EL (cell line): ENCODE data around the gene KAT8.
"Not testable (repeated sequence)": the region's sequence is repeated elsewhere in the genome, so short reads cannot be mapped to it uniquely, and the experiment has no call there.

Experiments used
- DNase-seq: peaks from one replicate; pipeline ENCODE4 v3.0.0-alpha.2; 2016

The KAT8 gene

DNA sequence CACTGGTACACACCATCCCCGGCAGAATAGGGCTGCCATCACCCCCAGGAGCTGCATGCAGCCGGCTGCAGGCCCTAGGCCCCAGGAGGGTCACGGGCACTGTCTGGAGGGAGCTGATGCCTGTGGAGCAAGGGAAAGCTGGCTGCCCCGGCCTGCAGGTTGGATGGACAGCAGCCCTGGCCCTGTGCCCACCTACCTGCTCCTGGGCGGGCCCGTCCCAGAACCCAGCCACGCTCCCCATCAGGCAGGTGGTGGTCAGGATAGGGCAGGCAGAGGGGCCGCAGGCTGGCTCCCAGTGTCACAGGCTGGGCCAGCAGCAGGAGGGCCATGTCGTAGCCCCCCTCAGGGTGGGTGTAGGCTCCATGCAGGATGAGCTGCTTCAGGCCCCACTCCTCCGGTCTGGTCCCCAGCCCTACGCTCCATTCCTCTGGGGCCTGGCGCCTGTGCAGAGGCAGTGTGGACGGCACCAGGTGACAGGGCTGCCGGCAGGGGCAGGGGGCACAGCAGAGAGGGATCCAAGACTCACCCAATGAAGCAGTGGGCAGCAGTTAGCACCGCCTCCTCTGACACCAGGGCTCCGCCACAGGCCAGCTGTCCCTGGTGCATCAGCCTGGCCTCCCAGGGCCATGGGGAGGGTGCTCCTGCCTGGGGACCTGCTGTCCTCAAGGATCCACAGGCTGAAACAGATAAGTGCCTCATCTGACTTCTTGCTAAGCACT lies 32.7 kb upstream of the KAT8 start:
- DNase-seq: no peak

DNA sequence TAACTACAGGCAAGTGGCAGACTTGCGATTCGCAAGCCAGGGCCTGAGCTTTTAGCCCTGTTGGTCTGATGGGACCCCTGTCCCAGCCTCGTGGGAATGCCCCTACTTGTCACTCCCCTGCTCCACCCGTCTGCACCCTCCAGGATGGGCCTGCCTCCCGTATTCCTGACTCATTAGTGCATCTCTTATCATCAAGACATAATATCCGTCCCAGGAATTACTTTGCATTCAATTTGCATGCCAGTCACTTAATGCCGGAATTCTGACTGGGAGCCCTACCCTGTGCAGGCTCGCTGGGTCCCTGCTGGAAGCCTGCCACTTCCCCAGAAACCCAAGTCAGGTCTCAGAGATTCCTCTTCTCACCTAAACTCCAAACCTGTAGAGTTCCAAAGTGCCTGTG lies 32.1 kb upstream of the KAT8 start:
- DNase-seq: no peak

DNA sequence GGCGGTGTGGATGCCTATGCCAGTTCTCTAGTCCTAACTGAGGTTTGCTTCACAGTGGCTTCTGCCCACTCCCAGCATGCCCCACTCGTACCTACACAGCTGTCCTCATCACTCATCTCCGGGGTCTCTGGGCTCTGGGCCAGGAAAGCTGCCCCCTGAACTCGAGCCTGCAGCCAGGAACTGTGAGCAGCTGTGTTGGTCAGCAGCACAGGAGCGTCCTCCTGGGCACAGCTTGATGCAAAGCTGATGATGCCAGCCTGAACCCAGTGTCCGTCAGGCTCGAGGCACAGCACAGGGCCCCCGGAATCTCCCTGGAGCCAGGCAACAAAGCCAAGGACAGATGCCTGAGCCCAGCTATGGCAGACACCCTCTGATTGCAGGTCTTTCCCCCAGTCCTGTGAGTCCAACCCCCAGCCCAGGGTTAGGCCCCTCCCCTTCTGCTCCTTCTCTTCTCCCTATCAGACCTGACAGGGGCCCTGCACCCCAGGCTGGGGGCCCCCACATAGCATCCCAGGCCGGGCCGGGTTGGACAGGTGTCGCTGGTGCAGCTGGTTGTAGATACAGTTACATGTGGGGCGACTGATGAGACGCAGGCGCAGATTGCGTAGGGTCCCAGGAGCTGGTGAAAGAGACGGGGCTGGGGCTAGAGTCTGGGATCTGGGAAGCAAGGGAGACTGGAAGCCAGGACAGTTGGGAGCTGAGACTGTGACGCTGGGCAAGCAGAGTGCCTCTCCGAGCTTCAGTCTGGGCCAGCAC lies 31.4 kb upstream of the KAT8 start:
- no peak for DNase-seq

DNA sequence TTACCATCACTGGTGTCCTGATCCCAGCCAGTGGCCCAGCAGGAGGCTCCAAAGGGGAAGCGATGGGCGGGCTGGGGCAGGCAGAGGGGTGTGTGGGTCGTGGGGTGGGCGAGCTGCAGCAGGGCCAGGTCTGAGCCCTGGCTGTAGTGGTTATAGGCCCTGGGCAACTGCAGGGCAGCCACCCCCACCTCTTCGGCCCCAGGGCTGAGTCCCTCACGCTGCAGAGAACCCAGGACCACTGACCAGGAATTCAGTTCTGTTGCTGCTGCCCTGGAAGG lies 30.9 kb upstream of the KAT8 start:
- no peak for DNase-seq

DNA sequence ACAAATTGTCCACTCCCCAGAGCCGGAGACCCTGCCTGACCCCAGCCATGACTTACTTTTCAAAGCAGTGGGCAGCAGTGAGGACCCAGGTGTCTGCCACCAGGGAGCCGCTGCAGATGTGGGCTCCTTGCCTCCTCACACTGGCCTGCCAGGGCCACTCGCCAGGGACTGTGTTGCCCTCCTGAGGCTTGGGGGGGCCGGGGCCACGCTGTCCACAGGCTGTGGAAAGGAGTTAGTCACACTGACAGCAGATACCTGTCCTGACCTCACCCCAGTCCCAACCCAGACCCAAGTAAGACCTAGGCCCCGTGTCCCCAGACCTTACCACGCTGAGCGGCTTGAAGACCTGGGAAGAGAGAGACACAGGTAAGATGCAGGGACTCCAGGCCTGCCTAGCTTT lies 30.0 kb upstream of the KAT8 start:
- DNase-seq: no peak

DNA sequence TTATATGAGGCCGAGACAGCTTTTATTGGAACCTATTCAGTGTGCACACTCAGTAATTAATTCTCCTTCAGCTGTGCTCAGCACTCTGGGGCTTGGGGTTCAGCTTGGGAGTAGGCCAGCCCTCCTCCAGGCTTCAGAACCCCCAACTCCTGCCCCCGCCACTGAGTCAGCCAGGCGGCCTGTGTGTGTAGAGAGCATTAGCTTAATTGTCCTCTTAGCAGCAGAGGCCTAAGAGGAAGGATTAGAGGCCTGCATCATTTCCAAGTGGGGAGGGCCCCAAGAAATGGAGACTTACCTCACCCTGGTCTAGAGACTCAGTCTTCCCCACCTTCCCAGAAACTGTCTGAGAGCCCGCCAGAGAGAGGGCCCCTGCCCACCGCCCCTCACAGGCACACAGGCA lies 29.5 kb upstream of the KAT8 start:
- no peak for DNase-seq

DNA sequence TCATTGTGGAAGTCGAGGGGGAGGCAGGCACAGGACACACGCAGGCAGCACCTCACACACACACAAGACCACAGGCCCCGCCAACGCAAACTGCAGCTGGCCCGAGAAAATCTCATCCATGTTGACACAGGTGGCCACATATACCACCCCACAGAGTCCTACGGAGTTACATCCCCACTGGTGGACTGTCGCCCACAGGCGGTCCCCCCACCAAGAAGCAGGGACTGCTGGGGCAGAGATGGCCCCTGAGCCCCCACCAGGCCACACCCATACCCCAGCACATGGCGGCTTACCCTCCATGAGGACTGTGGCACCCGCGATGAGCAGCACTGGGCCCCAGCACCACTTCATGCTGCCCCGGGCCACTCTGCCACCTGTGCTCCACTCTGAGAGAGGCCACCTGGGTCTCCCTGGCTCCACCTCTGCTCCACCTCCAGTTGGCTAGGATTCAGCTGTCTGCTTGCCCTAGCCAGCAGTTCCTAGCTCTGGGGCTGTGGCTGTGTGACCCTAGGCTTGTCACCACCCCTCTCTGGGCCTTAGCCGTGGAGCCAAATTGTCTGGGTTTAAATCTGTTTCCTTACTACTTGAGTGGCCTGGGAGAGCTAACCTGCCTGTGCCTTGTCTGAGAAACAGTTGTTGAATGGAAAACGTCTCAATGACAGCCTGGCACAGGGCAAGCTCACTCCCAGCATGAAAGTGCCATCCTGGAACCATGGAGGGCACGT lies 28.8 kb upstream of the KAT8 start, which contains the start of gene PRSS53:
Gene PRSS53, minus strand, starts transcription at position 485 of the 725 bp plus-strand sequence. Its CDS starts 134 bp downstream, at position 351.
- DNase-seq: no peak

DNA sequence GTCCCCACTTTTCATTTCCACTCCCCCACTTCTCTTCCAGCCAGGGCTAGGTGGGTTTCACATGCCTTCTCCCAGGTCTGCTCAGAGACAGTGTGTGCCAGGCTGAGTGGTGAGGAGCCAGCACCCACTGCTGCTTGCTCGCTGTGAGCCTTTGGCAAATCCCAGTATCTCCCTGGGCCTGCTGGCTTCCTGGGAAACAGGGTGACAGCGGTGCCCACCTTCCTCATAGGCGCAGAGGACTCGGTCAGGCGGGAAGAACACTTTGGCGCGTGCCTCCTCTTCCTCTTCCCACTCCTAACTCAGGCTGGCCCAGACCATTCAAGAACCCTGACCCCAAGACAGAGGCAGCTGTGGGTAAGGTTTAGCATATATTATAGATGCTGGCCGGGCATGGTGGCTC lies 28.3 kb upstream of the KAT8 start:
- no peak for DNase-seq

DNA sequence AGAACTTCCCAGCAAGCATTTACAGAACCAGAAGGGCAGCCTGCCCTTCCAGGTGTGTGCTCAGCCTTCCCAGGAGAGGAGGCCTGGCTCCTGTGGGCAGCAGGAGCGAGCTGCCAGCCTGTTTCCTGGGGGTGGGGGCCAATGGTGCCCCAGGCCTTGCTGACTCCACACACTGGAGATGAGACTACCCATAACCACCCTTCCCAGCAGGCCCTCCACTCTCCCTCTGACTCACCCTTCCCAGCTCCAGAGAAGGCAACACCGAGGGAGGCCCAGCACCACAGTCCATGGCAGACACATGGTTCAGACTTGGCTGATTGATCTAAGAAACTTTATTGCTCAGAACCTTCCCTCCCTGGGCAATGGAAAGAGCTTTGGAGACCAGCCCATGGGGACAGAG lies 26.9 kb upstream of the KAT8 start:
- DNase-seq: peak; percentile 76

DNA sequence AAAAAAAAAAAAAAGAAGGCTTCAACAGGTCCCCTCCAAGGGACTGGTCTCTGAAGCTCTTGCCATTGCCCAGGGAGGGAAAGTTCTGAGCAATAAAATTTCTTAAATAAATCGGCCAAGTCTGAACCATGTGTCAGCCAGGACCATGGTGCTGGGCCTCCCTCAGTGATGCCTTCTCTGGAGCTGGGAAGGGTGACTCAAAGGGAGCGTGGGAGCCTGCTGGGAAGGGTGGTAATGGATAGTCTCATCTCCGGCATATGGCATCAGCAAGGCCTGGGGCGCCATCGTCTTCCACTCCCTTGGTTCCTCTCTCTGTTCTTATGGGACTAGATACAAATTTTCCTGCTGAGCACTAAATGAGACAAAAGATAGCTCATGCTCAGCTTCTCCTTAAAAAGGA lies 25.1 kb upstream of the KAT8 start:
- DNase-seq: peak; percentile 73

DNA sequence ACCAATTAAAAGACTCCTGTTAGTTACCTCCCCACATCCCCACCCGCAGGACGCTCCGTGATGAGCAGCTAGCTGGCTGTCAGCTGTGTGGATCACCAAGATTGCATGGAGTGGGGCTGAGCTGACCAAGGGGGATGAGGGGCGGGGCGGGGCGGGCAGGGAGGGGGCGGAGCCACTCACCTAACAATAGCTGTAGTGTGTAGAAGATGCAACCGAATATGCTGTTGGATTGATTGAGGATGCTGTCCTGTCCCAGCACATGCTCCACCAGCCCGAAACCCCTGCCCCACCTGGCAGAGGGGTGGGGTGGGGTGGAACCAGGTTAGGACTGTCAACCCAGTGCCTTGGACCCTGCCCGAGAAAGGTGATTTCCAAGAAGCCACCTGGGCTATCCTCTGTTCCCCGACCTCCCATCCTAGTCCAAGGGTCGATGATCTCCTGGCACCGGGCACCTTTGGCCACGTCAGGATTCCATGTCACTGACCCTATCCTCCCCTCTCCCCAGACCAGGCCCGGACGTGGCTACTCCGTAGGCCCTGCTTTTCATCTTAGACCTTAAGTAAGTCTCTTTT lies 24.2 kb upstream of the KAT8 start:
- DNase-seq: peak; percentile 64

DNA sequence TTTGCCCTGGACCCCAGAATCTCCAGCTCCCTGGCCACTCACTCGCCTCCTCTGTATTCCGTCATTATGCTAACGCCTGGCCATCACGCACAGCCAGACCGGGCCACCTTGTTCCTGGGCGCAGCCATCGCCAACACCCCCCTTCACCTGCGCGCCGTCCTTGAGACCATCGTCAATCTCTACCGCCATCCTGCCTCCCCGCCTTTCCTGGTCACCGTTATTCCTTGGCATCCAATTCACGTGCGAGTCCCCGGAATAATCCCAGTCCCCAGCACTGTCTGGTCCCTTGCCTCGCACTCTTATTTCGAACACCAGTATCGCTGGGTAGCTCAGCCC lies 23.4 kb upstream of the KAT8 start:
- no peak for DNase-seq

DNA sequence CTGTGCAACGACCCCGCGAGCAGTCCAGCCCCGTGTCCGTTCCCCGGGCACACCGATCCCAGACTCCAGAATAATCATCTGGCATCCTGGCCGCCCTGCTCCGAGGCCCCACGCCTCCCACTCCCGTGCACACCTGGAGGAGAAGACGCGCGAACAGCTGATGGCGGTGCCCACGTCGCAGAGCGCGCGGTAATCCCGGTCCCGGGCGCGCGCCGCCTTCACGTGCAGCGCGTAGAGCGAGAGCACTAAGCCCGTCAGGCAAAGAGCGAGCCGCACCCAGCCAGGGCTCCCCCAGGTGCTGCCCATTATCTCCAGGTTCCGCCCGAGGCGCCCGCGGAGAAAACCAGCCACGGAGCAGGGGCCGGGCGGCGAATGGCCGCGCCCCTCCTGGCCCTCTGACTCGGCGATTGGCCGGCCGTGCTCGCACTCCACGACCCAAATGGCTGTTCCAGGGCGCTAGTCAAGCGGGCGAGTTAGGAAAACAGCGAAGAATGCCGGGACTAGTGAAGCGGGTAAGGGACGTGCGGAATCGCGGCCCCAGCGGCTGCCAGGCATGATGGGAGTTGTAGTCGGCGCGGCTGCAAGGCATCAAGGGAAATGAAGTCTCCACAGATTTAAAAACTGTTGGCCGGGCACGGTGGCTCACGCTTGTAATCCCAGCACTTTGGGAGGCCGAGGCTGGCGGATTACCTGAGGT lies 22.9 kb upstream of the KAT8 start, which contains the start of gene VKORC1:
Gene VKORC1, minus strand, starts transcription at position 374 of the 697 bp plus-strand sequence. Its CDS starts 68 bp downstream, at position 306.
- peak; percentile 98 for DNase-seq

DNA sequence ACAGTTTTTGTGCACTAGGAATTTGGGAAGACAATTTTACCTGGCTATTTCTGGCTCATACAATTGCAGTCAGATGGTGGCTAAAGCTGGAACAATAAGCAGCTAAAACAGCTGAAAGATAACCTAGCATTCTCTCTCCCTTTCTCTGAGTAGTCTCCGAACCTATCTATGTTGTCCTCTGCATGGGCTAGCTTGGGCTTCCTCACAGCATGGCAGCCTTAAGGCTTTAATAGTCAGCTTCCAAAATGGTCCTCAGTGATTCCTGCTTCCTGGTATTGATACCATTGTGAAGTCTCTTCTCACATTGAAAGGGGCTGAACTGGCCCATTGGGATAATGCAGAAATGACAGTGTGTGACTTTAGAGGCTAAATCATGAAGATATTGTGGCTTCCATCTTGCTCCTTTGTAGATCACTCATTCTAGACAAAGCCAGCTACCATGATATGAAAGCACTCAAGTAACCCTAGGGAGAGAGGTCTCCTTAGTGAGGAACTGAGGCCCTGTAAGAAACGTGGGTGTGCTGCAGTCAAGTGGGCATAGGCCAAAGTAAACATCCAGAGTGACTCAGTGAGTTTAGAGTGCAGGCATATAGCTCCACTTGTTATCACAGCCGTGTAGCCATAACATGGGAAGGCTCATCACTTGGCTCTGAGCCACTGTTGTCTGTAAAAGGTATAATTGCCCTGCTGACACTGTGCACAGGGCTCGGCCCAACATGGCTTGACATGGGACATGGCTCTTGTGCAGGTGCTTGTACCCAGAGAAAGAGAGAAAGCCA lies 17.4 kb upstream of the KAT8 start:
- peak; percentile 67 for DNase-seq

DNA sequence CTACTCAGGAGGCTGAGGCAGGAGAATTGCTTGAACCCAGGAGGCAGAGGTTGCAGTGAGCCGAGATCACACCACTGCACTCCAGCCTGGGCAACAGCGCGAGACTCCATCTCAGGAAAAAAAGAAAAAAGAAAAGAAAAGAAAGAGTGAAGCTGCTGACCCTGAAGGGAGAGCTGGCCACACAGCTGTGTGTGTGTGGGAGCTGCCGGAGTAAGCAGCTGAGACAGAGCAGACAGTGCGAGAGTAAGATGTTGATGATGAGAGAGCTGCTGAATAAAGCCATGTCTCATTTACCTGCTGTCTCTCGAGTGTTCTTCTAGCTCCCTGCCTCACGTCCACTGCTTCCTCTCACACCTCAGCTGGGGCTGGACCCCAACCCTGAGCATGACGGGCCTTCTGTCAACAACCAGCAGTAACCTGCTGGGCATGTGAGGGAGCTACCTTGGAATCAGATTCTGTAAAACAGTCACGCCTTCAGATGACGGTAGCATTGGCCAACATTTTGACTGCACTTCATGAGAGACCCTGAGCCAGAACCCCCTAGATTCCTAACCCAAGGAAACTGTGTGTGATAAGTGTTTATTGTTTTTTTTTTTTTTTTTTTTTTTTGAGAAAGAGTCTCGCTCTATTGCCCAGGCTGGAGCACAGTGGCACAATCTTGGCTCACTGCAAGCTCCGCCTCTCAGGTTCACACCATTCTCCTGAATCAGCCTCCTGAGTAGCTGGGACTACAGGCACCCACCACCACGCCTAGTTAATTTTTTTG lies 16.4 kb upstream of the KAT8 start:
- not testable (repeated sequence) for DNase-seq

DNA sequence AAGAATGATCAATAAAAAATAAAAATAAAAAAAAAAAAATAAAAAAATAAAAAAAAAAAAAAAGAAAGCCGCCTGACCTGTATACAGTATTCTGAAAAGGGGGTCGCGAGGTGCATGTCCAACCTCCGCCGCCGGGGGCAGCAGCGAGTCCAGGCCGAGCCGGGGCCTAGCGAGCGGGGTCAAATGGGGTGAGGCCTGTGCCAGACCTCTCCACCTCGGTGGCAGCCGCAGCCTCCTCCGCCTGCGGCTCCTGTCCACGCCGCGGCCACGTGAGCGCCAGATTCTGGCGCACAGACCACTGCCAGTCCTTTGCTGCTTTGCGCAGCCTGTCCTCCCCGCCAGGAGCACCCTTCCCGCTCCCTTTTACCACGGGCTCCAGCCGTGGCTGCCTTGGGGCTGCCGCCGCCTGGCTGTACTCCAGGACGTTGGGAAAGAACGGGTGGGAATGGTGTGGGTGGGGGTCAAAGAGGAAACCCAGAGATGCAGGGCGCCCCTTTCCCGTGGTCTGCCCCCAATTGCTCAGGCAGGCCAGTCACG lies 11.7 kb upstream of the KAT8 start:
- peak; percentile 67 for DNase-seq

DNA sequence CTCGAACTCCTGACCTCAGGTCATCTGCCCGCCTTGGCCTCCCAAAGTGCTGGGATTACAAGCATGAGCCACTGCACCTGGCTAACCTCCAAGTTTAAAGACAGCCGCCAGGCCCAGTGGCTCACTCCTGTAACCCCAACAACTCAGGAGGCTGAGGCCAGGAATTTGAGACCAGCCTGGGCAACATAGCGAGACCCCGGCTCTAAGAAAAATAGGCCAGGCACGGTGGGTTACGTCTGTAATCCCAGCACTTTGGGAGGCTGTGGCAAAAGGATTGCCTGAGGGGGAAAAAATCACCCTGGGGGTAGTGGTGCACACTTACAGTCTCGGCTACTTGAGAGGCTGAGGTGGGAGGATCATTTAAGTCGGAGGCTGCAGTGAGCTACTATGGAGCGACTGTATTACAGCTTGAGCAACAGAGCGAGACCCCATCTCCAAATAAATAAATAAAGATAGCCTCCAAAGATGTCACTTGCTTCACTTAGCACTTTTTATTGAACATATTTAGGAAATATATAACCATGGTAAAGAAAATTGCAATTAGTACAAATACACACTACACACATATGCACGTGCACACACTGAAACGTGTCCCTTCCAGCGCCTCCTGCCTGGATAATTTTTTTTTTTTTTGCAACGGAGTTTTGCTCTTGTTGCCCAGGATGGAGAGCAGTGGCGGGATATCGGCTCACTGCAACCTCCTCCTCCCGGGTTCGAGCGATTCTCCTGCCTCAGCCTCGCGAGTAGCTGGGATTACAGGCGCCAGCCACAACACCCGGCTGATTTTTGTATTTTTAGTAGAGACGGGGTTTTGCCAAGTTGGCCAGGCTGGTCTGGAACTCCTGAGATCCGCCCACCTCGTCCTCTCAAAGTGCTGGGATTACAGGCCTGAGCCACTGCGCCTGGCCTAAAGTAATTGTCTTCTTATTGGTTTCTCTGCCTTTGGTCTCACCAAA lies 10.7 kb upstream of the KAT8 start:
- DNase-seq: no peak

DNA sequence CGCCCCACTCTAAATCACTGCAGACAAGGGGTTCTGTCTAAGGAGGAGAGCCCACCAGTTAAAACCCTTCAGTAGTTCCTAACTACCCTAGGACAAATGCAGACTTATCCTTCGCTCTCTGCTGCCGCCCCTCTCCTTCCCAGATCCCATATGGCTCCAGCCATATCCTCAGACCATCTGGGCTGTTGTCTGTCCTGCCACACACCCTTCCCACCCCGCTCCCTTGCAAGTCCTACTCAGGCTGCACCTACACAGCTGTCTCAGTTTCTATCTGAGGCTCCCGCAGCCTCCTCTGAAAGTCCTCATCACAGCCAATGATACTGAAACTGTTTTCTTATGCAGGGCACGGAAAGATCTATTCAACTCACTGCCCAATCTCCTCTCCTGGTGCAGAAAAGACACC lies 10.0 kb upstream of the KAT8 start:
- no peak for DNase-seq

DNA sequence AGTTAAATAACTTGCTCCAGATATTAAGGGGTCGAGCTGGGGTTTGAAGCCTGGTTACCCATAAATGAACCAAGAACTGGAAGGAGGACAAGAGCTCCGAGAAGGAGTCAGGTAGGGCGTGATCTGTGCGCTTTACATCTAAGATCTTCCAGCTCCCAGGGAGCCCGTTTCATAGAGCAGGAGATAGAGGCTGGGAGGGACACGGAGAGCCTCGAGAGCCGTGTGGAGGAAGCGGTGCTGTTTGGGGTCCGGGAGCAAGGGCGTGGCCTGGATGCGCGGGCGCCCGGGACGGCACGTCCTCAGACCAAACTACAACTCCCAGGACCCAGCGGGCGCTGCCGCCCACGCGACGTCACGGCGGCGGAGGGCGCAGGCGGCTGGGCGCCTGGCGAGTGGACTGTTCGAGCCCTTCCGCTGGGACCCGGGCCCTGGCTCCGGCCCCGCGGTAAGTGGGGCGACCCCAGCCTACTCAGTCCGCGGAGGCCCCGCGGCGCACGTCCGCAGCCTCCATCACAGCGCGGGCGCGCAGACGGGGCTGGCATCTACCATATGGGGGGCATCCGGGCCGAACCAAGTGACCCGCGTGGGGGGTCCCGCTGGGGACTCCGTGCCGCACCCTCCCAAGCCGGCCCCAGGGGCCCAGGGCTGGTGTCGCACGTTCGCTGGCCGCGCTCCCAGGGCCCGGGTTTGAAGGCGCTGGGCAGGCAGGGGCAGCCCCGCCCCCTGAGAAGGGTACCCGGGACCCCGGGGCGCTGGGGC lies 9.2 kb upstream of the KAT8 start, which contains the start of gene BCKDK:
Gene BCKDK, plus strand, starts transcription at position 352 of the 759 bp plus-strand sequence. CDS start 838 bp downstream, outside the sequence.
- peak; percentile 82 for DNase-seq
